Mesodermal cell (in vitro differentiated cells): ENCODE data around the gene CYB561D1.

Experiments used
- H3K27ac ChIP-seq: 2 replicates; pipeline ENCODE4 v1.7.0; 2013; ENCODE audit warnings: mild to moderate bottlenecking, low read depth, low read length, moderate library complexity; ENCODE audit not compliant: severe bottlenecking
- H3K36me3 ChIP-seq: 2 replicates; pipeline ENCODE4 v1.7.1; 2013; ENCODE audit warnings: mild to moderate bottlenecking, low read length, moderate library complexity; ENCODE audit not compliant: control insufficient read depth, insufficient read depth
- H3K4me1 ChIP-seq: one replicate; pipeline ENCODE4 v1.7.1; 2013; ENCODE audit warnings: mild to moderate bottlenecking, low read length; ENCODE audit not compliant: insufficient read depth, control insufficient read depth, poor library complexity, severe bottlenecking
- H3K4me3 ChIP-seq: 2 replicates; pipeline ENCODE4 v1.7.0; 2013; ENCODE audit warnings: low read length, control low read depth, mild to moderate bottlenecking; ENCODE audit not compliant: insufficient read depth, poor library complexity, severe bottlenecking; ENCODE audit errors: extremely low read depth
- H3K9me3 ChIP-seq: 2 replicates; pipeline ENCODE4 v1.7.1; 2013; ENCODE audit warnings: mild to moderate bottlenecking, low read length, moderate library complexity; ENCODE audit not compliant: control insufficient read depth
- WGBS, 2 experiments: methylation state at CpG; one replicate each; pipeline ENCODE4 v1.1.5; 2013; ENCODE audit warnings: missing lambda C conversion rate in 2 of 2; ENCODE audit not compliant: insufficient coverage in 2 of 2; 5-methylcytosine and 5-hydroxymethylcytosine counted together

CYB561D1 gene

GRCh38 chr1:109517337-109517736 is 23.4 kb downstream of the CYB561D1 start:
- H3K36me3 ChIP-seq = no peaks in the 10 kb centered on the region
- H3K9me3 ChIP-seq = no peaks in the 10 kb centered on the region
- H3K27ac ChIP-seq = no peak overlapping the region
- H3K4me1 ChIP-seq = peaks cover 19% of the 10 kb centered on the region
- WGBS, 2 experiments = 93 to 96% methylated on average over 3 to 4 of the region's 5 CpGs
- H3K4me3 ChIP-seq = no peak overlapping the region

GRCh38 chr1:109521002-109521951 is 27.4 kb downstream of the CYB561D1 start:
- H3K4me3 ChIP-seq = no peak overlapping the region
- WGBS, 2 experiments = 78 to 88% methylated on average over 9 to 11 of the region's 14 CpGs
- no peaks in the 10 kb centered on the region for H3K9me3 ChIP-seq
- H3K36me3 ChIP-seq = no peaks in the 10 kb centered on the region
- no peak overlapping the region for H3K27ac ChIP-seq
- peaks cover 14% of the 10 kb centered on the region for H3K4me1 ChIP-seq

GRCh38 chr1:109522026-109522425 is 28.1 kb downstream of the CYB561D1 start:
- H3K4me3 ChIP-seq = no peak overlapping the region
- 97 to 99% methylated on average over 5 to 6 of the region's 7 CpGs for WGBS, 2 experiments
- H3K36me3 ChIP-seq = no peaks in the 10 kb centered on the region
- no peaks in the 10 kb centered on the region for H3K9me3 ChIP-seq
- peaks cover 14% of the 10 kb centered on the region for H3K4me1 ChIP-seq
- H3K27ac ChIP-seq = no peak overlapping the region

- H3K27ac ChIP-seq = no peak overlapping the region
- no peaks in the 10 kb centered on the region for H3K36me3 ChIP-seq
- H3K4me3 ChIP-seq = no peak overlapping the region
- WGBS, 2 experiments = no CpG with 5 or more reads among the region's 2 CpGs
- H3K9me3 ChIP-seq = no peaks in the 10 kb centered on the region
- peaks cover 9% of the 10 kb centered on the region for H3K4me1 ChIP-seq
Observed at GRCh38 chr1:109523706-109524105, 29.8 kb downstream of the CYB561D1 start.

- 88 to 91% methylated on average over 9 to 10 of the region's 14 CpGs for WGBS, 2 experiments
- H3K4me3 ChIP-seq = no peak overlapping the region
- H3K9me3 ChIP-seq = no peaks in the 10 kb centered on the region
- no peaks in the 10 kb centered on the region for H3K36me3 ChIP-seq
- peaks cover 6% of the 10 kb centered on the region for H3K4me1 ChIP-seq
- H3K27ac ChIP-seq = no peak overlapping the region
Observed at GRCh38 chr1:109527098-109527811, 33.4 kb downstream of the CYB561D1 start.

GRCh38 chr1:109527846-109528695 is 34.2 kb downstream of the CYB561D1 start:
- Histone ChIP-seq H3K36me3 (no peaks in the 10 kb centered on the region), H3K4me1 (peaks cover 10% of the 10 kb centered on the region), H3K9me3 (no peaks in the 10 kb centered on the region), H3K4me3 (no peak overlapping the region), H3K27ac (no peak overlapping the region)
- WGBS, 2 experiments = 86 to 92% methylated on average over 8 to 9 of the region's 9 CpGs

- 88 to 100% methylated on average over 3 of the region's 3 CpGs for WGBS, 2 experiments
Observed at GRCh38 chr1:109528712-109529111, 34.8 kb downstream of the CYB561D1 start.

GRCh38 chr1:109529881-109530456 is 36.1 kb downstream of the CYB561D1 start:
- Histone ChIP-seq H3K4me3 (no peak overlapping the region), H3K9me3 (no peaks in the 10 kb centered on the region), H3K4me1 (peaks cover 10% of the 10 kb centered on the region), H3K27ac (no peak overlapping the region), H3K36me3 (no peaks in the 10 kb centered on the region)
- WGBS, 2 experiments = 83 to 92% methylated on average over 6 of the region's 8 CpGs

More at GRCh38 chr1:109528712-109529111, 34.8 kb downstream of the CYB561D1 start:
- Histone ChIP-seq H3K9me3 (no peaks in the 10 kb centered on the region), H3K4me1 (peaks cover 10% of the 10 kb centered on the region), H3K36me3 (no peaks in the 10 kb centered on the region), H3K27ac (no peak overlapping the region), H3K4me3 (no peak overlapping the region)

GRCh38 chr1:109530457-109531087 is 36.7 kb downstream of the CYB561D1 start:
- Histone ChIP-seq H3K4me1 (peaks cover 10% of the 10 kb centered on the region), H3K9me3 (no peaks in the 10 kb centered on the region), H3K36me3 (no peaks in the 10 kb centered on the region), H3K4me3 (no peak overlapping the region), H3K27ac (no peak overlapping the region)
- 80 to 93% methylated on average over 12 to 13 of the region's 13 CpGs for WGBS, 2 experiments

- Histone ChIP-seq H3K27ac (no peak overlapping the region), H3K9me3 (no peaks in the 10 kb centered on the region), H3K4me1 (peaks cover 10% of the 10 kb centered on the region), H3K36me3 (no peaks in the 10 kb centered on the region), H3K4me3 (no peak overlapping the region)
- WGBS, 2 experiments = 94 to 100% methylated on average over 2 to 3 of the region's 4 CpGs
Observed at GRCh38 chr1:109531380-109531779, 37.5 kb downstream of the CYB561D1 start.
